HG03280 (cell line): ENCODE data around the gene PACS2.
A peak's percentile ranks its signal among the peaks of the same experiment; 100 is the strongest.
"Not testable (repeated sequence)": the region's sequence is repeated elsewhere in the genome, so short reads cannot be mapped to it uniquely, and the experiment has no call there.

Experiments
- ATAC-seq: cut with Tn5 transposase; IDR thresholded peaks from one replicate; pipeline ENCODE4 v1.9.1; 2021; ENCODE audit warnings: mild to moderate bottlenecking, moderate library complexity; ENCODE audit not compliant: unreplicated experiment

Gene PACS2

DNA sequence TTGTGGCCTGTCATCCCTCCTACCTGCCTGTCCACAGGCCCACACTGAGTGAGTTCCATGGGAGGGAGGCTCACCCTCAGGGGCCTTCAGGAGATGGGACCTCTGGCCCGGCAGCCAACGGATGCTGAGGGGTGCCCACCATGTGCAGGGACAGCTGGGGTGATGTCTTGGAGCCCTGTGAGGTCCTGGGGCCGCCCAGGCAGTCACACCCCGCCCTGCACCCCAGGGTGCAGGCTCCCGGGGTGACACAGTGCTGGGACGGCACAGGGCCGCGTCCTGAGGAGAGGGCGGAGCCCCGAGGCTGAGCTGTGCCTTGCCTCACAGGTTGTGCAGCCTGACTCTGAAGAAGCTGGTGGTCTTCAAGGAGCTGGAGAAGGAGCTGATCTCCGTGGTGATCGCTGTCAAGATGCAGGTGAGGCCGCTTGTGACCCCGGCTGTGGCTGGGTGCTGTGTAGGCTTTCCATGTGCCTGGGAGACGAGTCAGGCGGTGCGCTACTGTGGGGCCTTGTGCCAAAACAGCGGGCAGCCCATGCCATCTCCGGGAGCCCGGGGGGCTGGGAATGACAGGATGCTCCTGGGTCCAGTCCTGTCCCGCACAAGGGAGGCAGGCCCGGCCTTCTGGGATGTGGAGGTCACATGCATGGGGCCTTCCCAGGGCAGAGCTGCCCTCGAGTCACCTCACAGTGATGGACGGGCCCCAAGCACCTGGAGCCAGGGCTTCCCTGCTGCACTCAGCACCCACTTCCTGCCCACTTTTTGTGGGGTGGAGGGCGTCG lies 33.8 kb downstream of the PACS2 start:
- no peak for ATAC-seq

DNA sequence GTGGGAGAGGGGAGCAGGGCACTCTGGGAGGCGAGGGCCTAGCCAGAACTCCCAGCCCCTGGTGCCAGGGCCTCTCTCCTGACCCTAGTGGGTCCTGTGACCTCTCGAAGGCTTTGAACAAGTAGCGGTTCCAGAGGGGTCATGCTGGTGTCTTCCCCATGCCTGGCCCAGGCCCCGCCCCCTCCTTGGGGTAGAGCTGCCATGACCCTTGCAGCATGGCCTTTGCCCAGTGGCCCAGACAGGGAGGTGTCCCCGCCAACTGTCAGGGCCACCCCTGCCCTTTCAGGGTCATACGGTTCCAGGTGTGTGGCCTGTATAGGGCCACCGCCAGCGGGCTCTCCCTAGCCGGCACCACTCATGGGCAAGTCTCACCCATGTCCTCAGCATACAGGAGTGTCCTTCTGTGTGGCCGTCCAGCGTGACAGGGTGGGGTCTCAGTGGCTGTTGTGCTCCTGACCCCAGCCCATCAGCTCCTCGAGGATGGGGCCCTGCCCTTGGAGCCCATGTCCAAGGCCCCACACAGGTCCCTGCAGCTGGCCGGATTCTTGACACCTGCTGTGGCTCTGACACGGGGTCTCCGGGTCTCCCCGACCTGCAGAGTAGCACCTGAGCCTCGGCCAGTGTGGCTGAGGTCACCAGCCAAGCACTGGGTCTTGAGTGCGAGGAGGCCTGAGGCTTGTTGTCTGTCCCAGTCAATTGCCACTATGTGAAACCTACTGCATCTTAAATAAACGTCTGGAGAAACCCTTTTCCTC lies 34.6 kb downstream of the PACS2 start:
- no peak for ATAC-seq

DNA sequence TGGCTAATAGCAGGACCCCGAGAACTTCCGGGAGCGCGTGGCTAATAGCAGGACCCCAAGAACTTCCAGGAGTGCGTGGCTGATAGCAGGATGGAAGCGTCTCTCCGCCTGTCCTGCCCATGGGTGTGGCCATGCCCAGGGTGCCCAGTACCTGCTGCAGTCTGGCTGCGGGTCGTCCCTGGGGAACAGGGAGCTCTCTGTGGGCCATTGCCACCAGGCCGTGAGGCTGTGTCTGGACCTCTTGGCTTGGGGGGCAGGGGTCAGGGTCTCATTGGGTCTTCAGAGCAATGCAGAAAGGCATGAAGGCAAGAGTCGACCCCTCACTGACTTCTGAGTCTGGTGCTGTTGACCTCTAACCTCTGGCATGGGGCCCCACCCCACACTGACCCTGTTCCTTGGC lies 35.4 kb downstream of the PACS2 start:
- no peak for ATAC-seq

DNA sequence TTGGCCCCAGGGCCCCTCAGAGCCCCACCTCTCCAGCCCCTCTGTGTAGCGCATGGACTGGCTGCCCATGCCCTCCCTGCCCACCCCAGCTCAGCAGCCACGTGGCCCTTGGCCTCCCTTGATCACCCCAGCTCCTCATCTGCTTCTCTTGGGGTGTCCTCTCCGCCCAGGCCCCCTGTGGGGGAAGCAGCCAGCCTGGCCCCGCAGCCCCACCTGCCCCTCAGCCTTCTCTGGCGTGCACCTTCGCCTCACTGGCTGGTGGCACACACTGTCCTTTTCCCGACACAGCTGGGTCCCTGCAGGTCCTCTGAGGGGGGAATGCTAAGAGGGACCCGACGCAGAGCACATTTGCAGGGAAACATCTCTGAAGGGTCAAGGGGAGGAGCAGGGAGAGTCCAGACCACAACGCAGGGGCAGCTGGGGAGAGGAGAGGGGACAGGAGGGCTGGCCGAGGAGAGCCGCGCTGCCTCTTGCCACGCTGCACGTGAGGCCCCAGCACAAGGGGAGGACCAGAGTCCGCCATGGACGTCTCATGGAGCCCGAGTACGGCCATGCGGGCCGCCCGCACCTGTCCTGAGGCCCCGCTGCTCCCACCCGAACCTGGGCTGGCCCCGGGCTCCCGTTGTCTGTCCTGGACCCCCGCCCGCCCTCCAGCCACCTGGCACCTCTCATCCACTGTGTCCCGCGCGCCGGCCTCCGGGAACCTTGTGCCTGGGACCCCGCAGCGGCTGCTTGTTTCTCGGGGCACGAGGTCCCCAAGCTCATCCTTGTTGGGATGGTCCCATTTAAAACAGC lies 36.1 kb downstream of the PACS2 start:
- ATAC-seq, result no peak

DNA sequence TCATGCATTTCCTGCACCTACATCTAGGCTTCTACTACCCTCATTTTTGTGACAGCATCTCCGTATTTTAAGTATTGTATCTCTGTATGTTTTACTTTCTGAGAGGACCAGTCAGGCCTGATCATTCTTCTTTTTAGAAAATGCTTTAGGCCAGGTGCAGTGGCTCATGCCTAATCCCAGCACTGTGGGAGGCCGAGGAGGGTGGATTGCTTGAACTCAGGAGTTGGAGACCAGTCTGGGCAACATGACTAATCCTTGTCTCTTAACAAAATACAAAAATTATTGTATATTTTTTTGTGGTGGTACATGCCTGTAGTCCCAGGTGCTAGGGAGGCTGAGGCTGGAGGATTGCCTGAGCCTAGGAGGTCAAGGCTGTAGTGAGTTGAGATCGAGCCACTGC lies 36.9 kb downstream of the PACS2 start:
- no peak for ATAC-seq

DNA sequence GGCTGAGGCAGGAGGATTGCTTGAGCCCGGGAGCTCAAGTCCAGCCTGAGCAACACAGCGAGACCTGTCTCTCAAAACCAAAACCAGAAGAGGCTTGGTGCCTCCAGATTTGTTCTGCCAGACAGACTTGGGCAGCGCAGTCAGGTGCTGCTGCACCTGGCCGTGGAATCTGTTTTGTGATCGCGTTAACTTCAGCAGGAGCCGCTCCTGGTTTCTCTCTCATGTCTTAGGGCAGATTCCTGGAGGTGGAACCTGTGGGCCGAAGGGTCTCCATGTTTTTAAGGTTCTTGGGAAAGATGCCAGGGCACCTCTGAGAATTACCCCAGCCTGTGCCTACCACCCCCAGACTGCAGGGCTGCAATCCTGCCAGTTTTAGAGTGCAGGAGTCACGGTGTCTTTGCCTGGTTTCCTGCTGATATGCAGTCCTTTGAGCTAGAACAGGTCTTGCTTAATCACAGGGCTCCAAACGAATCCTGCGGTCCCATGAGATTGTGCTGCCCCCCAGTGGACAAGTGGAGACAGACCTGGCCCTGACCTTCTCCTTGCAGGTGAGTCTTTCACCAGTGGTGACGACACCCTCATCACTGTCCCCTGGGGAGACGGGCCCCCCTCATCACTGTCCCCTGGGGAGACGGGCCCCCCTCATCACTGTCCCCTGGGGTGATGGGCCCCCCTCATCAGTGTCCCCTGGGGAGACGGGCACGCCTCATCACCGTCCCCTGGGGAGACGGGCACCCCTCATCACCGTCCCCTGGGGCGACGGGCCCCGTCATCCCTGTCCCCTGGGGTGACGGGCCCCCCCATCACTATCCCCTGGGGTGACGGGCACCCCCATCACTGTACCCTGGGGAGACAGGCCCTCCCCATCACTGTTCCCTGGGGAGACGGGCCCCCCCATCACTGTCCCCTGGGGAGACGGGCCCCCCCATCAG lies 37.6 kb downstream of the PACS2 start:
- ATAC-seq, result peak; percentile 62

DNA sequence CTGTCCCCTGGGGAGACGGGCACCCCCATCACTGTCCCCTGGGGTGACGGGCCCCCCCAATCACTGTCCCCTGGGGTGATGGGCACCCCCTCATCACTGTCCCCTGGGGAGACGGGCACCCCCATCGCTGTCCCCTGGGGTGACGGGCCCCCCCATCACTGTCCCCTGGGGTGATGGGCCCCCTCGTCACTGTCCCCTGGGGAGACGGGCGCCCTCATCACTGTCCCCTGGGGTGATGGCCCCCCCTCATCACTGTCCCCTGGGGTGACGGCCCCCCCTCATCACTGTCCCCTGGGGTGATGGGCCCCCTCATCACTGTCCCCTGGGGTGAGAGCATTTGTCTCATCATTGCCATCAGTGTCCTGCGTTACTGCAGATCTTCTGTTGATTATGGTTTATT lies 38.6 kb downstream of the PACS2 start:
- ATAC-seq, result no peak

DNA sequence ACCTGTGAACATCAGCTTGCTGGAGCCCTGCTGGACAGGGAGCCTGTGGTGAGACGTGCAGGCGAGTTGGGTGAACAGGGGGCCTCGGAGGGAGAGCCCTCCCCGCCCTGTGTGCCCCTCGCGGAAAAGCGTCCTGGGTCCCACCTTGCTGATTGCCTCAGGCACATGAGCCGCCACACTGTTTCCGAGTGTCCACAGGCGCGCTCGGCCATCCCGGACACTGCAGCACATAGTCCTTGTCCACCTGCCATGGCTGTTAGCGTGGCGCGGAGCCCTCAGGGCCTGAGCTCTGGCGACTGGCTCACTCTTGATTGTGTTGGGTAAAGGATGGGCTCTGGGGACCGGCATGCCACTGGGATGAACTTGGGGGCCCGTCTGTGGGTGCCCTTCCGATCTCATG lies 40.0 kb downstream of the PACS2 start:
- ATAC-seq, result no peak

DNA sequence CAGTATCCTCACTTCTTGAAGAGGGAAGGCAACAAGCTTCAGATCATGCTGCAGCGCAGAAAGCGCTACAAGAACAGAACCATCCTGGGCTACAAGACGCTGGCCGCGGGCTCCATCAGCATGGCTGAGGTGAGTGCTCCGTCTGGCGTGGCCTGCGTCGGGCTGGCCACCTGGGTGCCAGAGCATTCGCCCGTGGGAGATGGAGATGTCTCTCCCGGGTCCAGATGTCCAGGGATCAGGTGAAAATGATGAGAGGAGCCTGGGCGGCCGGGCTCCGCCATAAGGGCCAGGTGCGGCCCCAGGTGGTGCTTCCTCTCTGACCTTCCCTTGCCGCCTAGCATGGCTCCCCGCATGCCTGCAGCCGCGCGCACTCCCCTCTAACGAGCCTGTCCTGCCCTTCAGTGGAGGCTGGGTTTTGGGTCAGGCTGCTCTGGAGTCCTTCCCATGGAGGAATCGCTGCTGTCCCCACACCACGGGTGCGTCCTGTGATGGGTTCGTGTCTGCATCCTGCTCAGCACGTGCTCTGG lies 40.6 kb downstream of the PACS2 start:
- no peak for ATAC-seq

DNA sequence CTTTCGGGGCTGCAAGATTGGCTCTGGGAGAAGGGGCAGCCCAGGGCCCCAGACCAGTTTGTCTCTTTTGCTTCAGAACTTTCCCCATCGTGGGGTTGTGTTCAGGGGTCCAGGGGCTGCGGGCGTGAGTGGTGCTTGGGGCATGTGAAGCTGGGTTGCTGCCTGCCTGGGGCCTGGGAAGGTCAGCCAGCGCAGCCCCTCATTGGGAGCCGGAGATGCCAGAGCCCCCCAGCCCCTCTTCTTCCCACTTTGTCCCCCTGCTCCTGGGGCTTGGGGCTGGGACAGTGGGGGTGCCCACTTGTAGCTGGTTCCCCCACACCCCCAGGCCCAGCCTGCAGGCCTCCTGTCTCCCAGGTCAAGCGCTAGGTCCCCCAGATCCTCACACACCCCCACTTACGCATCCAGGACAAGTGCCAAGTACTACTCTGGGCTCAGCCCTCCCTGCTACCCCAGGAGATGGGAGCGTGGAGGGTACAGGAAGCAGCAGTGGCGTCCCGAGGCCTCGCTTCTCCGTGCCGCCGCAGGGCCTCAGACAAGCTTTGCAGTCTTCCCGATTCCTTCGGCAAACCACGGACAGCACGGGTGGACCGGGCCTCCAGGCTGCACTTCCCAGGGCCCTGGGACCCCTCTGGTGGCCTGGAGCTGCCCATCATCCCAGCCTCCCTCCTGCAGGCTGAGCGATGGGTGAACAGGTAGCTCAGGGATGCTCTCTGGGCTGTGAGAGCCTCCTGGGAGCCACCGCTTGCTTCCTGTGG lies 41.5 kb downstream of the PACS2 start:
- ATAC-seq, result no peak

DNA sequence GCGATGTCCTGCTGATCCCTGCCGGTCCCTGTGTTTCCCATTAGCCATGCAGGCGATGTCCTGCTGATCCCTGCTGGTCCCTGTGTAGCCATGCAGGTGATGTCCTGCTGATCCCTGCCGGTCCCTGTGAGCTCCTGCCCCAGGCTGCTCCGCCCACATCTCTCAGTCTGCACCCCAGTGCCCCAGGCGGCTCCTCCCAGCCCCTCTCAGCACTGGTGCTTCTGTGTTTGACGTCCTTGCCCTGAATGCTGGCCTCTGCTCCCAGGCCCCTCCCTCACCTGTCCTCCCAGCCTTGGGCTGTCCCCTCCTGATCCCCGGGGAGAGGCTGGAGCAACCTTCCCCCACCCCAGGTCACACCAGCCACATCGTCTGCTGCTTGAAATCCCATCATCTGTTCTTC lies 42.4 kb downstream of the PACS2 start:
- no peak for ATAC-seq

DNA sequence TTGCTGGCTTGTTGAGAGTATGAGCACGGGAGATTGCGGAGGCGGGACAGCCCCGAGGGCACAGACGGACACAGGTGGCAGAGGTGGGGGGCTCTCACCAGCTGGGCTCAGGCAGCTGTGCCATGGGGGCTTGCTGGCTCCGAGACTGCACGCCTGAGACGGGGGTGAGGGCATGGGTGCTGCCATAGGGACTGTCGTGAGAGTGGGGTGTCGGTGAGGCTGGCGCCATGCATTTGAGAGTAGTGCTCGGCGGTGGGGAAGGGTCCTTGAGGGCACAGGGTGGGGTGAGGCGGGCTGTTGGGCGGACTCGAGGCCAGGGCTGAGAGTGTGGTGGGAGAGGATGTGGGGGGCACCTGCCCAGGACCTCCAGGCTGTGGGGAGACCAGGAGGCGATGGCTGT lies 43.1 kb downstream of the PACS2 start:
- ATAC-seq, result no peak

DNA sequence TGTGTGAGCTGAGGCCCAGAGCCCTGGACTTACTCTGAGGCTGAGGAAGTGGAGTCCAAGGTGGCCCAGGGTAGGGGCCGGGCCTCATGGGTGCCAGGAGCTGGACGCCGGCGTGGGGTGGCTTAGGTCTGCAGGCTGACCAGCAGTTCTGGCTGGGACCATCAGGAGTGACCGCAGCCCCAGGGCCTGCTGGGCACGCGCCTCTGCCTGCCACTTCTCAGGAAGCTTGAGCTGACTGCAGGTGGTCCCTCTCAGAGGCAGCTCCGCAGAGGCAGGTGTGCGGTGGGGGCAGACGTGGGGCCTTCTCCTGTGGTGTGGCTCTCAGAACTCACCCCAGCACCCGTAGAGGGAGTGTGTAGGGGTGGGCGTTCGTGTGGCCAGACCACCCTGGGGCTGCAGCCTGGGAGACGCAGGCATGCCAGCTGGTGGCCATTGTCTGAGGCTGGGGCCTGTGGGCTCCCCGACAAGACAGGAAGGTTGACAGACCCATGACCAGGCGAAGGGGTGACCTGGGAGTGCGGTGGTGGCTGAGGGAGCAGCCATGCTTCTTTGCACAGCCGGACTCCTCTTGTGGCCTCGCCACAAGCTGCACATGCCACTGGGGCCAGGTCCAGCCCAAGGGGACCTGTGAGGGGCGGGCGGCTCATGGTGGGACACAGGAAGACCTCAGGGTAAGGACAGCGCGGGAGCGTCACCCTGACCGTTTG lies 43.7 kb downstream of the PACS2 start:
- ATAC-seq, result no peak

DNA sequence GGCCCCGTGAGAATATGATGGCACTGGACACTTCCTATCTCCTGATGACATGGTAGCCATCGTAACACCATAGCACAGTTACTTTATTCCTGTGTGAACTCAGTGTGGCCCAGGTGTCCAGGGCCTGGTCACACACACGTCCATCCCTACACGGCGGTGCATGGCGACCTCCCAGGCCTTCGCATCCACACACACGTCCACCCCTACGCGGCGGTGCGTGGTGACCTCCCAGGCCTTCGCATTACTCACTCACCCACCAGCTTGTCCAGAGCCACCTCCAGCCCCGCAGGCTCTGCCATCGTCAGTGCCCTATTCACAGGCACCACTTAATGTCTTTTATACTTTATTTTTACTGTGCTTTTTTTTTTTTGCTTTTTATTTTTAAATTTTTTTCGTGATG lies 44.4 kb downstream of the PACS2 start:
- ATAC-seq, result no peak

DNA sequence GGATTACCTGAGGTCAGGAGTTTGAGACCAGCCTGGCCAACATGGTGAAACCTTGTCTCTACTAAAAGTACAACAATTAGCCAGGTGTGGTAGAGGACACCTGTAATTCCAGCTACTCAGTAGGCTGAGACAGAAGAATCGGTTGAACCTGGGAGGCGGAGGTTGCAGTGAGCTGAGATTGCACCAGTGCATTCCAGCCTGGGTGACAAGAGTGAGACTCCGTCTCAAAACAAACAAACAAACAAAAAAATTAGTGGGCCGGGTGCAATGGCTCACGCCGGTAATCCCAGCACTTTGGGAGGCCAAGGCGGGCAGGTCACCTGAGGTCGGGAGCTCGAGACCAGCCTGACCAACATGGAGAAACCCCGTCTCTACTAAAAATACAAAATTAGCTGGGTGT lies 46.9 kb downstream of the PACS2 start:
- ATAC-seq, result not testable (repeated sequence)

DNA sequence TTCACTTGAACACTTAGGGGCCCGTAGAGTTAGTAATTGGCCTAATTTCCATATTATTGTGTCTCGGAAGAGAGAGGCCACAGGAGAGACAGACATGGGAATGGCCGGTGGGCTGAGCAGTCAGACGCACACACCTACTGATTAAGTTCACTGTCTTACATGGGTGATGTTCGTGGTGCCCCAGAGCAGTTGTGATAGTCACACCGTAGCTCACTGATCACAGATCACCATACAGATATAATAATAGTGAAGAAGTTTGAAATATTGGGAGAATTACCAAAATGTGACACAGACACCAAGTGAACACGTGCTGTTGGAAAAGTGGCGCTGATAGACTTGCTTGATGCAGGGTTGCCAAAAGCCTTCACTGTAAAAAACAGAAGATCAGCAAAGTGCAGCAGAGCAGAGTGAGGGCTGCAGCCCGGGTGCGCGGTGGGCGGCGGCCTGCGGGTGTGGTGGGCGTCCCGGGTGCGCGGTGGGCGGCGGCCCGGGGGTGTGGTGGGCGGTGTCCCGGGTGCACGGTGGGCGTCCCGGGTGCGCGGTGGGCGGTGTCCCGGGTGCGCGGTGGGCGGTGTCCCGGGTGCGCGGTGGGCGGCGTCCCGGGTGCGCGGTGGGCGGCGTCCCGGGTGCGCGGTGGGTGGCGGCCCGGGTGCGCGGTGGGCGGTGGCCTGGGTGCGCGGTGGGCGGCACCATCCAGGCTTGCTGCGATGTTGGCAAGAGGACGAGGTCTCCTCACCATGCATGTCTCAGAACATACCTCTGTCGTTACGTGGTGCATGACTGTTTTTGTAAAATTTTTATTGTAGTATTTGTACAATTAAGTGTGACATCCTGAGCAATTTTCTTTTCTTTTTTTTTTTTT lies 49.5 kb downstream of the PACS2 start:
- no peak for ATAC-seq

DNA sequence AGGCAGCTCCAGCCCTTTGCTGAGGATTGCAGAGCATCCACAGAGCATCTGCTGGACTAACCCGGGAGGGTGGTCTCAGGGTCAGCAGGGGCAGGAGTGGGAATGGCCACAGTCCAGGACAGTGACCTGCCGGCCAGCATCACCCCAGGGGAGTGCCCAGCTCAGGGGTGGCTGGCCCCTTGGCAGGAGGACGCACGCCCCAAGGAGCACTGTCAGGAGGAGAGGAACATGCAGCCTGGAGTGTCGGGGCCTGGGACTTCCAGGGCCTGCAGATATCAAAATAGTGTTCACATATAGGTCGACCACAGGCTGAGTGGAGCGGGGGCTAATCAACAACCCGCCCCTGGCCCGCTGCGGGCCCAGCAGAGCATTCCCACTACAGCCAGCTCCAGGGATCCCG lies 50.6 kb downstream of the PACS2 start:
- ATAC-seq, result no peak

DNA sequence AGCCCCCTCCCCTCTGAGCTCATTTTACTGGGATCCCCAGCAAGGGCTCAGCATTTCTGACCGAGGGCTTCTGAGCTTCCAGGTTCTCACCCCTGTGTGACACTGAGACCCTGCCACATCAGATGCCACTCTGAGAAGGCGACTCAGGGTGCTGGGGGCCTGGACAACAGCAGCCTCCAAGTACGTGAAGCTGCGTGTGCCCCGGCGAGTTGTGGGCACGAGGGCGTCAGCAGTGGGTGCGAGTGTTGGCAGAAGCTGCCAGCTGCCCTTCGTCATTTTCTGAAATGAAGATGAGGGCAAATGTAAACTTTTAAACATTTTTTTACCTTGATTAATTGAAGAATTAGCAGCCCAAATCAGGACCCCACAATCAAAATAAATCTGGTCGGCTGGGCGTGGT lies 51.1 kb downstream of the PACS2 start:
- no peak for ATAC-seq
